WI38 (cell line): ENCODE data around the gene MYH2.

Experiments used
- H3K4me3 ChIP-seq: 2 replicates; pipeline ENCODE4 v1.5.1; 2011; ENCODE audit warnings: low read depth, mild to moderate bottlenecking, control low read depth, low read length
- TF ChIP-seq, protein P1 (sequence below): IDR thresholded peaks from 2 replicates; pipeline ENCODE4 v1.5.1; 2012; ENCODE audit warnings: low read depth, mild to moderate bottlenecking, control low read depth, low read length

The MYH2 gene

DNA sequence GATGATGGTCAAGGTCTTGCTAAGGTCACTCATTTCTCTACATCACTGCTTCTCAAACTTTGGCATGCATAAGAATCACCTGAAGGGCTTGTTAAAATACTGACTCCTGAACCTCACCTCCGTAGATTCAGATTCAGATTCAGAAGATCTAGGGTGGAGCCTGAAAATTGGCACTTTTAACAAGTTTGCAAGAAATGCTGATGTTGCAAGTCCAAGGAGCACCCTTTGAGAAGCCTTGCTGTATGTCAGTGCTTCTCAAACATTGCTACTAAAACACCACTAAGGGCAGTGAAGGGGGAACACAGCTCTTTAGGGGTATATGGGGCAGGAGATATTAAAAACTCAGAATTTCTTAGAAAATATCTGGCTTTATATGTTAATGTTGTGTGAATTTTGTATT lies 17.4 kb downstream of the MYH2 start:
- TF ChIP-seq, protein P1, sequence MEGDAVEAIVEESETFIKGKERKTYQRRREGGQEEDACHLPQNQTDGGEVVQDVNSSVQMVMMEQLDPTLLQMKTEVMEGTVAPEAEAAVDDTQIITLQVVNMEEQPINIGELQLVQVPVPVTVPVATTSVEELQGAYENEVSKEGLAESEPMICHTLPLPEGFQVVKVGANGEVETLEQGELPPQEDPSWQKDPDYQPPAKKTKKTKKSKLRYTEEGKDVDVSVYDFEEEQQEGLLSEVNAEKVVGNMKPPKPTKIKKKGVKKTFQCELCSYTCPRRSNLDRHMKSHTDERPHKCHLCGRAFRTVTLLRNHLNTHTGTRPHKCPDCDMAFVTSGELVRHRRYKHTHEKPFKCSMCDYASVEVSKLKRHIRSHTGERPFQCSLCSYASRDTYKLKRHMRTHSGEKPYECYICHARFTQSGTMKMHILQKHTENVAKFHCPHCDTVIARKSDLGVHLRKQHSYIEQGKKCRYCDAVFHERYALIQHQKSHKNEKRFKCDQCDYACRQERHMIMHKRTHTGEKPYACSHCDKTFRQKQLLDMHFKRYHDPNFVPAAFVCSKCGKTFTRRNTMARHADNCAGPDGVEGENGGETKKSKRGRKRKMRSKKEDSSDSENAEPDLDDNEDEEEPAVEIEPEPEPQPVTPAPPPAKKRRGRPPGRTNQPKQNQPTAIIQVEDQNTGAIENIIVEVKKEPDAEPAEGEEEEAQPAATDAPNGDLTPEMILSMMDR: no peak
- no peak overlapping the region for H3K4me3 ChIP-seq

DNA sequence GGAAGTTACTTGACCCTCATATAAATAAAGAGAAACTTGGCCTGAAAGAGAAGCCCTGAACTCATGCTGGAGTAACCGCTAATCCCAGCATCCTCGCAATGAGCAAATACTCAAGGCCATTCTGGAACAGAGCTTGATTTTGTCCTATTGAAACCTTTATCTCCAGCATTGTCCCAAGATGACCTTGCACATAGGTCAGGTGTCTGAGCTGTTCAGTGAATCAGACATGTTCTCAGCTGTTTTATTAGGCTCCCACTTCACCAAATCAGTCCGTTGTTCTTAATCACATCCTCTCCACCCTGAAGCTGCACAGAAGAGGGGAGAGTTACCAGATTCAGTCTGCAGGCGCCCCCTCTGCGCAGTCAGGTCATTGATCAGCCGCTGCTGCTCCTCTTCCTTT lies 22.0 kb downstream of the MYH2 start:
- H3K4me3 ChIP-seq: no peak overlapping the region
- TF ChIP-seq, protein P1: no peak

DNA sequence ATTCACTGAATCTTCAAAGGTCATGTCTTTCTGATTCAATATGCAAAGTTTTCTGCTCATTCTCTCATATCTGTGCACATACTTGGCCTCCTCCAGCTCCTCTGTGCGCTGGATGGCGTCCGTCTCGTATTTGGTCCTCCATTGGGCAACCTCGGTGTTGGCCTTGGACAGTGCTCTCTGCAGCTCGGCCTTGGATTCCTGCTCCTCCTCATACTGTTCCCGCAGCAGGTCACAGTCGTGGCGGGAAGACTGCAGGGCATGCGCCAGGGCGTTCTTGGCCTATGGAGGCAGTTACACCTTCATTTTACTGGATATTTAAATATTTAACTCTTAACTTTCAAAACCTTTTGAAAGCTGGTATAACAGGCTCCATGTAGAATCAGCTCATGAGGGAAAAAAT lies 22.9 kb downstream of the MYH2 start:
- no peak overlapping the region for H3K4me3 ChIP-seq
- TF ChIP-seq, protein P1: no peak

DNA sequence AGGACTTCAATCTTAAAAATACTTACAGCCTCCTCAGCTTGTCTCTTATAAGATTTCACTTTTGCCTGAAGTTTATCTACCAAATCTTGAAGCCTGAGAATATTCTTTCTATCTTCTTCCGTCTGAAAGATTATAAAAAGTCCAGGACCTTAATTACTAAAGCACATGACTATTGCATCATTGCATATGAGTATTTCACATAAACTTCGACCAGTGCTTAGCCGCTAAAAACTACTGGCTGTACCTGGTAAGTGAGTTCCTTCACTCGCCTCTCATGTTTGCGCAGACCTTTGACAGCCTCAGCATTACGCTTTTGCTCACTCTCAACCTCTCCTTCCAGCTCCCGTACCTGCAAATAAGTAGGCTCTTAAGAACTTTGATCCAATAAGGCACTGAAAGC lies 26.4 kb downstream of the MYH2 start:
- H3K4me3 ChIP-seq: no peak overlapping the region

DNA sequence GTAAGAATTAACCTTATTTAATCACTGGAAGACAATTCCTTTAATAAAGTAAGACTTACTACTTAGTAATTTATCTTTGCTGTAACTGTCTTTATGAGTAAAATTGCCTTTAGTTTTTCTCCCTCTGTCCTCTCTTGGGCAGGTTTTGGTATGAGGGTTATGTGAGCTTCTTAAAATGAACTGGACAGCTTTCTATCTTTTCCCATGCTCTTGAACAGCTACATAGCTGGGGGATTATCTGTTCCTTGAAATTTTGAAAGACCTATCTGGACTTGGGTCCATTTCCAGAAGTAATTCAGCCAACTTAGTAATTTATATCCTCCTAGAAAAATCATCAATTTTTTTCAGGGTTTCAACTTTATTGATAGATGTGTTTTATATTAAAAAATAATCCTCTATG lies 27.5 kb downstream of the MYH2 start:
- TF ChIP-seq, protein P1: no peak
- H3K4me3 ChIP-seq: no peak overlapping the region

More for the DNA sequence above, 26.4 kb downstream of the MYH2 start:
- TF ChIP-seq, protein P1: no peak

DNA sequence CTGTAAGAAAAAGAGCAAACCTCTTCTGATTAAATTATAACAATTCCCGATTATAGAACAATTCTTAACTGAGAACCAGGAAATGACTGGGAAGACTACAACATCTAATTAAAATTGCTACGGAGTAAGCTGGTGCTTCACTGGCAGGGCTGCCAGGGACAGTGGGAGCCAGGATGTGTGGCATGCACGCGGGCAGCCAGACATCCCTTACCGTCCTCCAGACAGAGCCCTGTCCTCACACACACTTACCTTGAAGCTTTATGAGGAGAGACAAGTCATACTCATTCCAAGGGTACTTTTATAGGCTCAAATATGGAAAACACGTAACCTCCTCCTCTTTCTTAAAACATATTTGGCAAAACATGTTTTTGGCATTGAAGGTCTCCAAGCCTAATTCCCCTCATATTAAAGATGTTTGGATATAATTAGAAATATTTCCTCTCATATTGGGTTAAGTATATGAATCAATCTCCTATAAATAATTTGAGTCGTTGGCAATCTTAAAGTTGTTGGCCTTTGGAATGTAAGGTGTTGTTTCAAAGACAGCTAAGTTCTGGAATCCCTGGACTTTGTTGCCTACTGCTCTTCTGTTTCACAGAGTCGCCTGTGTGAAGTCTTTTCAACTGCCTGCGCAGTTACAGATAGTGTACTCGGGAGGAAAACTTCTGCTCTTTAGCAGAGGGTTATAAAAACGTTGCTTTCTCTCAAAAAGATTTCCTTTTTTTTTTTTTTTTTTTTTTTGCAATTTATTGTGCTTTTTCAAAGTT lies 31.0 kb downstream of the MYH2 start, which contains the start of gene MYH1:
Gene MYH1 (minus strand): TSS at position 272 of the 767 bp plus-strand sequence. CDS start 1,900 bp downstream, outside the sequence.
- TF ChIP-seq, protein P1: no peak
- no peak within 1 kb of the TSS for H3K4me3 ChIP-seq

DNA sequence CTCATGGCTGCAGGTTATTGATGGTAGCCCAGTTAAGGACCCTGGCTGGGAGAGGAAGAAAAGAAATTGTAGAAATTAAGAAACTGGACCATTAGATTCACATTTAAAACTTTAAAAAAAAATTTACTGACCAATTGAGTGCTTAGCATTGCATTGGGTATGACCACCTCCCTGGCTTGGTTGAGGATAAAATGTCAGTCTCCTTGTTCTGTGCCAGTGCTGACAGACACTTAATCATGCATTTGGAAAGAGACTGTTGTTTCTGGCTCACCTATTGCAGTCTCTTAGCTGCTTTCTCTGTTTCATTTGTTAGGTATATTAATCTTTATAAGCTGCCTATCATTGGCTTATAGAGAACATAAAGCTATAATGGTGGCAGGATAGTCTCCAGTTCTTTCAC lies 32.8 kb downstream of the MYH2 start:
- TF ChIP-seq, protein P1: no peak
- H3K4me3 ChIP-seq: no peak overlapping the region
